WTC11 (cell line): ENCODE results near the gene SMAD3. TPM values are rescaled to one million over a fixed set of nuclear protein-coding genes. Genes with fewer than 3 reads are reported as not detected.
A peak's percentile ranks its signal among the peaks of the same experiment; 100 is the strongest.

ENCODE experiments used
- ATAC-seq: fragments of 200-7000 bp; cut with Tn5 transposase; 2 replicates; pipeline ENCODE4 v1.10.0; 2021; ENCODE audit warnings: mild to moderate bottlenecking, moderate library complexity
- CTCF ChIA-PET: fragments of 300-600 bp; sonication (Branson Sonifier 250); formaldehyde crosslinking; loops from one replicate; lab custom pipeline; 2021; ENCODE audit warnings: antibody characterized with exemption; lab: Charles Lee
- POLR2A ChIA-PET: fragments of 350-600 bp; sonication (Branson Sonifier 250); formaldehyde crosslinking; loops from one replicate; lab custom pipeline; 2021; ENCODE audit warnings: antibody characterized with exemption; lab: Charles Lee
- DNase-seq: peaks from one replicate; pipeline ENCODE4 v3.0.0; 2021; ENCODE audit warnings: low spot score
- H3K27ac Mint-ChIP-seq: 2 replicates; pipeline ENCODE4 v1.8.0; 2021; ENCODE audit warnings: mixed read lengths
- H3K27me3 Mint-ChIP-seq: 2 replicates; pipeline ENCODE4 v1.8.0; 2021; ENCODE audit warnings: low read depth, mild to moderate bottlenecking, moderate library complexity, mixed read lengths
- H3K36me3 Mint-ChIP-seq: 2 replicates; pipeline ENCODE4 v1.8.0; 2021; ENCODE audit warnings: mixed read lengths
- H3K4me1 Mint-ChIP-seq: 2 replicates; pipeline ENCODE4 v1.8.0; 2022; ENCODE audit warnings: mixed read lengths
- H3K4me3 Mint-ChIP-seq: 2 replicates; pipeline ENCODE4 v1.8.0; 2021; ENCODE audit warnings: mild to moderate bottlenecking, moderate library complexity, mixed read lengths
- H3K9me3 Mint-ChIP-seq: 2 replicates; pipeline ENCODE4 v1.8.0; 2021; ENCODE audit warnings: mixed read lengths
- JAZF1 ChIP-seq: fragments of 250-450 bp; sonication (Bioruptor Pico); IDR thresholded peaks from 2 replicates; pipeline ENCODE4 v1.9.0; 2021; ENCODE audit warnings: moderate library complexity, mild to moderate bottlenecking, inconsistent platforms
- SMAD3 ChIP-seq: sonication (generic); formaldehyde crosslinking; IDR thresholded peaks from 2 replicates; pipeline ENCODE4 v1.8.0; 2022; ENCODE audit warnings: missing genetic modification reagents, mild to moderate bottlenecking, borderline replicate concordance
- TEAD1 ChIP-seq: sonication (generic); formaldehyde crosslinking; IDR thresholded peaks from 2 replicates; pipeline ENCODE4 v1.8.0; 2022; ENCODE audit warnings: mild to moderate bottlenecking, missing genetic modification reagents
- ZNF317 ChIP-seq: sonication (generic); formaldehyde crosslinking; IDR thresholded peaks from 2 replicates; pipeline ENCODE4 v1.8.1; 2023; ENCODE audit warnings: low read depth, mild to moderate bottlenecking, moderate library complexity, missing genetic modification reagents, borderline replicate concordance
- total RNA-seq: library from RNA; stranded (reverse); gene quantifications from 3 replicates; pipeline ENCODE4 v1.2.3, GENCODE V29; 2021
- TF ChIP-seq, protein P1 (sequence below): sonication (generic); formaldehyde crosslinking; IDR thresholded peaks from 2 replicates; pipeline ENCODE4 v1.8.1; 2022; ENCODE audit warnings: low read depth, missing genetic modification reagents, borderline replicate concordance
- TF ChIP-seq, protein P2 (sequence below): sonication (generic); formaldehyde crosslinking; IDR thresholded peaks from 2 replicates; pipeline ENCODE4 v1.8.1; 2022; ENCODE audit warnings: mild to moderate bottlenecking, moderate library complexity, missing genetic modification reagents
- TF ChIP-seq, protein P3 (sequence below): sonication (generic); formaldehyde crosslinking; IDR thresholded peaks from 2 replicates; pipeline ENCODE4 v1.8.1; 2023; ENCODE audit warnings: mild to moderate bottlenecking, missing genetic modification reagents, moderate library complexity
- TF ChIP-seq, protein P4 (sequence below): fragments of 250-450 bp; sonication (Bioruptor Pico); IDR thresholded peaks from 2 replicates; pipeline ENCODE4 v2.1.2; 2022; ENCODE audit warnings: mild to moderate bottlenecking, moderate library complexity
- TF ChIP-seq, protein P5 (sequence below): fragments of 250-450 bp; sonication (Bioruptor Pico); IDR thresholded peaks from 2 replicates; pipeline ENCODE4 v1.9.0; 2021; ENCODE audit warnings: mild to moderate bottlenecking
- TF ChIP-seq, protein P6 (sequence below): sonication (generic); formaldehyde crosslinking; IDR thresholded peaks from 2 replicates; pipeline ENCODE4 v1.8.0; 2022; ENCODE audit warnings: mild to moderate bottlenecking, missing genetic modification reagents
- TF ChIP-seq, protein P7 (sequence below): sonication (generic); formaldehyde crosslinking; conservative IDR thresholded peaks from 2 replicates; pipeline ENCODE4 v1.8.1; 2023; ENCODE audit warnings: mild to moderate bottlenecking, low read depth, missing genetic modification reagents, moderate library complexity

SMAD3 gene
- total RNA-seq, 1 experiment from 2014 or later: 34.6 TPM

DNA sequence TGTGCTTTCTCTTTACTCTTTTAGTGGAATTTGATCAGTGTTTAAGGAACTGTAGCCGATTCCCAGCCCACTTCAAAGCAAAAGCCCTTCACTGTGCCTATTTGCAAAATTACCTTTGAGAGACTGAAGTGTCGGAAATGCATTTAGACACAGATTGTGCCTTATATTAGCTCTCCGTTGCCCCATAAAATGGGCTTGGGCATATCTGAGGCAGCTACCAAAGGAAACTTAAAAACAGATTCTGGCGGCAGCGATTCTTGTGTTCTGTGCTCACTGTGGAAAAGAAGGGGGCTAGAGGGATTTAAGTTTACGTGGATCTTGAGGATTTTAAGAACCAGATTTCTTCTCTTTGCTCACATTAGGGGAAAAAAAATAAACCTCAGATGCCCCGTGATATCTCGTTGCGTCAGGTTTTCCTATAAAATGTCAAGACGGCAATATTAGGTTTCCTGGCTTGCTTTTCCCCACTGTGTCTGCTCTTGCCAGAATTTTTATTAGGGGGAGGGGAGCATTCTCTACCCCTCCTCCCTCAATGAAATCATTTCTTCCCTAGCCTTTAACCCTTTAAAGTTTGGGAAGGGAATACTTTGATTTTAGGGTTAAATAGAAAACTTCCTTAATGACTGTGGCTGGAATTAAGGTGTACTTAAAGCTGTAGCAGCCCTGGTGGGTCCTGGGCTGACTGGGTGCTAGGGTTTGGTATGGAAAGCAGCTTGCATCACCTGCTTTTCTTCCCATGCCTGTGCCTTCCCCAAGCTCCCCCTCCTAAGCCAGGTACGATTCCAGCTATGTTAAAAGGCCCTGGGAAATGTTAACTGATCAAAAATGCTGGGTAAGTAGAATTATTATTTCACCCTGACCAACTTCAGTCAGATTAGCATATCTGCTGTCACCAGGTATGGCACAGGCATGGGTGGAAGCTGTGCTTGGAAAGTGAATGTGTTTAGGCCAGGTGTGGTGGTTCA lies 73.8 kb downstream of the SMAD3 start (continued):
- TF ChIP-seq, protein P1, sequence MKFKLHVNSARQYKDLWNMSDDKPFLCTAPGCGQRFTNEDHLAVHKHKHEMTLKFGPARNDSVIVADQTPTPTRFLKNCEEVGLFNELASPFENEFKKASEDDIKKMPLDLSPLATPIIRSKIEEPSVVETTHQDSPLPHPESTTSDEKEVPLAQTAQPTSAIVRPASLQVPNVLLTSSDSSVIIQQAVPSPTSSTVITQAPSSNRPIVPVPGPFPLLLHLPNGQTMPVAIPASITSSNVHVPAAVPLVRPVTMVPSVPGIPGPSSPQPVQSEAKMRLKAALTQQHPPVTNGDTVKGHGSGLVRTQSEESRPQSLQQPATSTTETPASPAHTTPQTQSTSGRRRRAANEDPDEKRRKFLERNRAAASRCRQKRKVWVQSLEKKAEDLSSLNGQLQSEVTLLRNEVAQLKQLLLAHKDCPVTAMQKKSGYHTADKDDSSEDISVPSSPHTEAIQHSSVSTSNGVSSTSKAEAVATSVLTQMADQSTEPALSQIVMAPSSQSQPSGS (CRISPR knock-in tag): no peak
- TF ChIP-seq, protein P2, sequence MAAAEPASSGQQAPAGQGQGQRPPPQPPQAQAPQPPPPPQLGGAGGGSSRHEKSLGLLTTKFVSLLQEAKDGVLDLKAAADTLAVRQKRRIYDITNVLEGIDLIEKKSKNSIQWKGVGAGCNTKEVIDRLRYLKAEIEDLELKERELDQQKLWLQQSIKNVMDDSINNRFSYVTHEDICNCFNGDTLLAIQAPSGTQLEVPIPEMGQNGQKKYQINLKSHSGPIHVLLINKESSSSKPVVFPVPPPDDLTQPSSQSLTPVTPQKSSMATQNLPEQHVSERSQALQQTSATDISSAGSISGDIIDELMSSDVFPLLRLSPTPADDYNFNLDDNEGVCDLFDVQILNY (CRISPR knock-in tag): no peak
- no peak for TF ChIP-seq TEAD1 (CRISPR knock-in tag)

DNA sequence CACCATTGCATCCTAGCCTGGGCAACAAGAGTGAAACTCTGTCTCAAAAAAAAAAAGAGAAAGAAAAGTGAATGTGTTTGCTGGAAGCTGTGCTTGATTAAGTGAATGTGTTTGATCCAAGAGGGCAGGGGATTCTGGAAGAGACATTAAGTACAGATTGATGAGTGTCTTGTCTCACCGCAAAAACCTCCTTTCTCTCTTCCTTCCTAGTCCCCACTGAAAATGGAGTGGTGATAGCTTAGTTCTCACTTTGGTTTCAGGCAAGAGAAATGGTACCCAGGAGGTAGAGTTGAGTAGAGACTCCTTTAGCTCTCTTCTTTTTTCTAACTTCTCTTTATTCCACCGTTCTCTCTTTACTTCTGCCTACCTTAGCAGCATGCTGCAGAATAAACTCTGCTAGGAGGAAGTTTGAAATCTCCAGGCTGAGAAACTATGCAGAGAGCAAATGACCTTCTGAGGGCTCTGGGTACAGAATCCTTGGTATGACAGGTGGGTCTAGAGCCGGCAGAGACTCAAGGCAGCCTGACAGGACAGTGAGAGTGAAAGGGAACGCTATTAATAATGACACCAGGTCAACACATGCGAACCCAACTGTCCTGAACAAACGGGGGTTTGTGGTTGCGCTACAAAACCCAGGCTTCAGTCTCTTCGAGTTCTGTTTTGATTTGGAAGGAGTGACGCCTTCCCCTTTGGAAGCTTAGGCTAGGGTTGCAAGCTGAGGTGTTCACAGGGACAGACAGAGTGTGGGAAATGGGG lies 74.9 kb downstream of the SMAD3 start:
- TF ChIP-seq, protein P2 (CRISPR knock-in tag): no peak
- TF ChIP-seq JAZF1 (CRISPR knock-in tag): no peak
- TF ChIP-seq, protein P3, sequence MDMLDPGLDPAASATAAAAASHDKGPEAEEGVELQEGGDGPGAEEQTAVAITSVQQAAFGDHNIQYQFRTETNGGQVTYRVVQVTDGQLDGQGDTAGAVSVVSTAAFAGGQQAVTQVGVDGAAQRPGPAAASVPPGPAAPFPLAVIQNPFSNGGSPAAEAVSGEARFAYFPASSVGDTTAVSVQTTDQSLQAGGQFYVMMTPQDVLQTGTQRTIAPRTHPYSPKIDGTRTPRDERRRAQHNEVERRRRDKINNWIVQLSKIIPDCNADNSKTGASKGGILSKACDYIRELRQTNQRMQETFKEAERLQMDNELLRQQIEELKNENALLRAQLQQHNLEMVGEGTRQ (CRISPR knock-in tag): no peak
- no peak for TF ChIP-seq ZNF317 (CRISPR knock-in tag)
- TF ChIP-seq, protein P4, sequence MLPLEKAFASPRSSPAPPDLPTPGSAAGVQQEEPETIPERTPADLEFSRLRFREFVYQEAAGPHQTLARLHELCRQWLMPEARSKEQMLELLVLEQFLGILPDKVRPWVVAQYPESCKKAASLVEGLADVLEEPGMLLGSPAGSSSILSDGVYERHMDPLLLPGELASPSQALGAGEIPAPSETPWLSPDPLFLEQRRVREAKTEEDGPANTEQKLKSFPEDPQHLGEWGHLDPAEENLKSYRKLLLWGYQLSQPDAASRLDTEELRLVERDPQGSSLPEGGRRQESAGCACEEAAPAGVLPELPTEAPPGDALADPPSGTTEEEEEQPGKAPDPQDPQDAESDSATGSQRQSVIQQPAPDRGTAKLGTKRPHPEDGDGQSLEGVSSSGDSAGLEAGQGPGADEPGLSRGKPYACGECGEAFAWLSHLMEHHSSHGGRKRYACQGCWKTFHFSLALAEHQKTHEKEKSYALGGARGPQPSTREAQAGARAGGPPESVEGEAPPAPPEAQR: no peak
- TF ChIP-seq, protein P5, sequence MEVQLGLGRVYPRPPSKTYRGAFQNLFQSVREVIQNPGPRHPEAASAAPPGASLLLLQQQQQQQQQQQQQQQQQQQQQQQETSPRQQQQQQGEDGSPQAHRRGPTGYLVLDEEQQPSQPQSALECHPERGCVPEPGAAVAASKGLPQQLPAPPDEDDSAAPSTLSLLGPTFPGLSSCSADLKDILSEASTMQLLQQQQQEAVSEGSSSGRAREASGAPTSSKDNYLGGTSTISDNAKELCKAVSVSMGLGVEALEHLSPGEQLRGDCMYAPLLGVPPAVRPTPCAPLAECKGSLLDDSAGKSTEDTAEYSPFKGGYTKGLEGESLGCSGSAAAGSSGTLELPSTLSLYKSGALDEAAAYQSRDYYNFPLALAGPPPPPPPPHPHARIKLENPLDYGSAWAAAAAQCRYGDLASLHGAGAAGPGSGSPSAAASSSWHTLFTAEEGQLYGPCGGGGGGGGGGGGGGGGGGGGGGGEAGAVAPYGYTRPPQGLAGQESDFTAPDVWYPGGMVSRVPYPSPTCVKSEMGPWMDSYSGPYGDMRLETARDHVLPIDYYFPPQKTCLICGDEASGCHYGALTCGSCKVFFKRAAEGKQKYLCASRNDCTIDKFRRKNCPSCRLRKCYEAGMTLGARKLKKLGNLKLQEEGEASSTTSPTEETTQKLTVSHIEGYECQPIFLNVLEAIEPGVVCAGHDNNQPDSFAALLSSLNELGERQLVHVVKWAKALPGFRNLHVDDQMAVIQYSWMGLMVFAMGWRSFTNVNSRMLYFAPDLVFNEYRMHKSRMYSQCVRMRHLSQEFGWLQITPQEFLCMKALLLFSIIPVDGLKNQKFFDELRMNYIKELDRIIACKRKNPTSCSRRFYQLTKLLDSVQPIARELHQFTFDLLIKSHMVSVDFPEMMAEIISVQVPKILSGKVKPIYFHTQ (CRISPR knock-in tag): no peak
- TF ChIP-seq, protein P6, sequence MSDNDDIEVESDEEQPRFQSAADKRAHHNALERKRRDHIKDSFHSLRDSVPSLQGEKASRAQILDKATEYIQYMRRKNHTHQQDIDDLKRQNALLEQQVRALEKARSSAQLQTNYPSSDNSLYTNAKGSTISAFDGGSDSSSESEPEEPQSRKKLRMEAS (CRISPR knock-in tag): no peak
- no peak for TF ChIP-seq SMAD3 (CRISPR knock-in tag)
- TF ChIP-seq, protein P7, sequence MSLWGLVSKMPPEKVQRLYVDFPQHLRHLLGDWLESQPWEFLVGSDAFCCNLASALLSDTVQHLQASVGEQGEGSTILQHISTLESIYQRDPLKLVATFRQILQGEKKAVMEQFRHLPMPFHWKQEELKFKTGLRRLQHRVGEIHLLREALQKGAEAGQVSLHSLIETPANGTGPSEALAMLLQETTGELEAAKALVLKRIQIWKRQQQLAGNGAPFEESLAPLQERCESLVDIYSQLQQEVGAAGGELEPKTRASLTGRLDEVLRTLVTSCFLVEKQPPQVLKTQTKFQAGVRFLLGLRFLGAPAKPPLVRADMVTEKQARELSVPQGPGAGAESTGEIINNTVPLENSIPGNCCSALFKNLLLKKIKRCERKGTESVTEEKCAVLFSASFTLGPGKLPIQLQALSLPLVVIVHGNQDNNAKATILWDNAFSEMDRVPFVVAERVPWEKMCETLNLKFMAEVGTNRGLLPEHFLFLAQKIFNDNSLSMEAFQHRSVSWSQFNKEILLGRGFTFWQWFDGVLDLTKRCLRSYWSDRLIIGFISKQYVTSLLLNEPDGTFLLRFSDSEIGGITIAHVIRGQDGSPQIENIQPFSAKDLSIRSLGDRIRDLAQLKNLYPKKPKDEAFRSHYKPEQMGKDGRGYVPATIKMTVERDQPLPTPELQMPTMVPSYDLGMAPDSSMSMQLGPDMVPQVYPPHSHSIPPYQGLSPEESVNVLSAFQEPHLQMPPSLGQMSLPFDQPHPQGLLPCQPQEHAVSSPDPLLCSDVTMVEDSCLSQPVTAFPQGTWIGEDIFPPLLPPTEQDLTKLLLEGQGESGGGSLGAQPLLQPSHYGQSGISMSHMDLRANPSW (CRISPR knock-in tag): no peak
- H3K27me3 Mint-ChIP-seq: no peaks in the 10 kb centered on the region
- ChIA-PET CTCF (interaction anchor here (1.4 to 2.9 kb wide), 3 partner anchors 25 to 194 kb away, joined by 4 to 9 read pairs (median 9); no protein-coding TSS in a partner anchor), POLR2A (no interaction called here)
- no peaks in the 10 kb centered on the region for H3K36me3 Mint-ChIP-seq
- no peak overlapping the region for H3K4me3 Mint-ChIP-seq
- no peak for DNase-seq
- ATAC-seq: no peak
- peak overlapping the region; percentile 75 for H3K27ac Mint-ChIP-seq
- peaks cover 91% of the 10 kb centered on the region for H3K4me1 Mint-ChIP-seq
- H3K9me3 Mint-ChIP-seq: no peaks in the 10 kb centered on the region
